Astrocyte (in vitro differentiated cells and primary cell): Measurements from ENCODE around the gene IMMP2L.

Experiments used
- EZH2 ChIP-seq: IDR thresholded peaks from 2 replicates; pipeline ENCODE4 v1.6.1; 2012; ENCODE audit warnings: mild to moderate bottlenecking, low read length, inconsistent platforms; ENCODE audit not compliant: insufficient read depth
- TF ChIP-seq, protein P1 (sequence below): IDR thresholded peaks from 2 replicates; pipeline ENCODE4 v1.5.1; 2011; ENCODE audit warnings: low read depth, mild to moderate bottlenecking, inconsistent platforms, low read length, moderate library complexity; ENCODE audit not compliant: insufficient read depth

- TF ChIP-seq, protein P1, sequence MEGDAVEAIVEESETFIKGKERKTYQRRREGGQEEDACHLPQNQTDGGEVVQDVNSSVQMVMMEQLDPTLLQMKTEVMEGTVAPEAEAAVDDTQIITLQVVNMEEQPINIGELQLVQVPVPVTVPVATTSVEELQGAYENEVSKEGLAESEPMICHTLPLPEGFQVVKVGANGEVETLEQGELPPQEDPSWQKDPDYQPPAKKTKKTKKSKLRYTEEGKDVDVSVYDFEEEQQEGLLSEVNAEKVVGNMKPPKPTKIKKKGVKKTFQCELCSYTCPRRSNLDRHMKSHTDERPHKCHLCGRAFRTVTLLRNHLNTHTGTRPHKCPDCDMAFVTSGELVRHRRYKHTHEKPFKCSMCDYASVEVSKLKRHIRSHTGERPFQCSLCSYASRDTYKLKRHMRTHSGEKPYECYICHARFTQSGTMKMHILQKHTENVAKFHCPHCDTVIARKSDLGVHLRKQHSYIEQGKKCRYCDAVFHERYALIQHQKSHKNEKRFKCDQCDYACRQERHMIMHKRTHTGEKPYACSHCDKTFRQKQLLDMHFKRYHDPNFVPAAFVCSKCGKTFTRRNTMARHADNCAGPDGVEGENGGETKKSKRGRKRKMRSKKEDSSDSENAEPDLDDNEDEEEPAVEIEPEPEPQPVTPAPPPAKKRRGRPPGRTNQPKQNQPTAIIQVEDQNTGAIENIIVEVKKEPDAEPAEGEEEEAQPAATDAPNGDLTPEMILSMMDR: no peak
- no peak for TF ChIP-seq EZH2
Observed at GRCh38 chr7:111113263-111114017, 448.9 kb downstream of the IMMP2L start.
